Choroid plexus epithelial cell (primary cell): ENCODE data around the gene MINDY4.
"Not testable (repeated sequence)": the region's sequence is repeated elsewhere in the genome, so short reads cannot be mapped to it uniquely, and the experiment has no call there.

Experiments
- DNase-seq: peaks from one replicate; pipeline ENCODE4 v3.0.0-alpha.2; 2010; ENCODE audit warnings: low read depth
- H3K4me3 ChIP-seq: 2 replicates; pipeline ENCODE4 v1.5.1; 2011; ENCODE audit warnings: low read depth, mild to moderate bottlenecking, control low read depth, low read length, moderate library complexity
- CTCF ChIP-seq: conservative IDR thresholded peaks from 2 replicates; pipeline ENCODE4 v1.5.1; 2011; ENCODE audit warnings: low read depth, mild to moderate bottlenecking, control low read depth, inconsistent platforms, low read length, moderate library complexity

Gene MINDY4

GRCh38 chr7:30824821-30825720 is 53.9 kb downstream of the MINDY4 start:
- no peak for TF ChIP-seq CTCF
- no peak for DNase-seq
- H3K4me3 ChIP-seq, result no peak overlapping the region

GRCh38 chr7:30826181-30826580 is 55.0 kb downstream of the MINDY4 start:
- no peak for TF ChIP-seq CTCF
- no peak for DNase-seq
- no peak overlapping the region for H3K4me3 ChIP-seq

- DNase-seq, result no peak
- no peak for TF ChIP-seq CTCF
- H3K4me3 ChIP-seq, result no peak overlapping the region
These were observed 57.4 kb downstream of the MINDY4 start for GRCh38 chr7:30828591-30828990.

- H3K4me3 ChIP-seq, result no peak overlapping the region
- no peak for DNase-seq
- TF ChIP-seq CTCF, result no peak
These were observed 58.3 kb downstream of the MINDY4 start for GRCh38 chr7:30829471-30829870.

- no peak overlapping the region for H3K4me3 ChIP-seq
- peak; percentile 78 for DNase-seq
- no peak for TF ChIP-seq CTCF
These were observed 60.0 kb downstream of the MINDY4 start for GRCh38 chr7:30831227-30831626.

GRCh38 chr7:30831936-30832335 is 60.7 kb downstream of the MINDY4 start:
- no peak for TF ChIP-seq CTCF
- no peak overlapping the region for H3K4me3 ChIP-seq
- DNase-seq, result no peak

- not testable (repeated sequence) for DNase-seq
These were observed 62.9 kb downstream of the MINDY4 start for GRCh38 chr7:30834017-30834674.

More at GRCh38 chr7:30834017-30834674, 62.9 kb downstream of the MINDY4 start:
- H3K4me3 ChIP-seq, result not testable (repeated sequence)
